C4-2B (cell line): ENCODE data around the gene PARVA.

Experiments used
- H3K27ac ChIP-seq: fragments of 450-650 bp; 2 replicates; pipeline ENCODE4 v1.5.1; 2017
- CTCF ChIP-seq: fragments of 450-650 bp; conservative IDR thresholded peaks from 2 replicates; pipeline ENCODE4 v1.5.1; 2017; ENCODE audit warnings: mild to moderate bottlenecking
- ZFX ChIP-seq: fragments of 450-650 bp; IDR thresholded peaks from 2 replicates; pipeline ENCODE4 v1.6.1; 2017

Gene PARVA

GRCh38 chr11:12546660-12547059 is 169.3 kb downstream of the PARVA start:
- TF ChIP-seq ZFX, result no peak
- H3K27ac ChIP-seq, result no peak overlapping the region

- TF ChIP-seq ZFX (no peak), CTCF (no peak)
- H3K27ac ChIP-seq, result no peak overlapping the region
Measured at GRCh38 chr11:12547953-12548650, 170.7 kb downstream of the PARVA start.

GRCh38 chr11:12552692-12553091 is 175.3 kb downstream of the PARVA start:
- H3K27ac ChIP-seq, result no peak overlapping the region
- TF ChIP-seq CTCF (no peak), ZFX (no peak)

DNA sequence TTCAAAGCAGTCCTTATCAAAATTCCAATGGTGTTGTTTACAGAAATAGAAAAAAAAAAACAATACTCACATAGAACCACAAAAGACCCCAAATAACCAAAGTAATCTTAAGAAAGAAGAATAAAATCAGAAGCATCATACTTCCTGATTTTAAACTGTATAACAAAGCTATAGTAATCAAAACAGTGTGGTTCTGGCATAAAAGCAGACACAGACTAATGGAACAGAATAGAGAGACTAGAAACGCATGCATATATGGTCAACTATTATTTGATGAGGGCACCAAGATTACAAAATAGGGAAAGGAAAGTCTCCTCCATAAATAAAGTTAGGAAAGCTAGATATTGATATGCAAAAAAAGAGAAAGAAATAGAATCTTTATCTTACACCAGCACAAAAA is 176.8 kb downstream of the PARVA start:
- no peak for TF ChIP-seq CTCF
- TF ChIP-seq ZFX, result no peak
- H3K27ac ChIP-seq, result no peak overlapping the region

- TF ChIP-seq ZFX (no peak), CTCF (no peak)
- H3K27ac ChIP-seq, result no peak overlapping the region
Measured at GRCh38 chr11:12556155-12556554, 178.8 kb downstream of the PARVA start.

DNA sequence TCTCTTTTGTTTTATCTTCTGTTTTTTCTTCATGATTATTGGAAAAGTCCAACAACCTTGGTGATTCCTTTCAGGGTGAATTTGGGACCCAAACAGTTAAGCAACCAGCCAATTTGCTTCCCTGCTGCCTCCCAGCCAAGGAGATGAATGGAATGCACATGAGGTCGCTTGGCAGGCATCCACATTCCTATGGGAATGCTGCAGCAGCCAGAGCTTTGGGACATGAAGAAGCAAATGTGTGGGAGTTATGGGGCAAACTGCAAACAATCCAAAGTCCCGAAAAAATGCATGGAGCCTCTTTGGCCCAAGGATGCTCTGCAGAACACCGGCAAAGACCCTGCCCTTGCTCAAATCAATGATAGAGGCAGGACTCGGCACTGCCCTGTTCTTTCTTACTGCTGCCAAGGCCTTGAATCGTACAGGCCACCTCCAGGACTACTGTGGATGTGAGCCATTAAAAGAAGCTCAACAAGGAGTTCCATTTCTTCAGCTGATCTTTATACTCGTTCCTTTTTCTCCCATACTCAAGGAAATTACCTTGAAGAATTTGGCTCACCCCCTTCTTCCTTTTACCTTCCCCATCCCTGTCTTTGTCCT is 179.5 kb downstream of the PARVA start:
- H3K27ac ChIP-seq, result no peak overlapping the region
- TF ChIP-seq CTCF, result no peak
- no peak for TF ChIP-seq ZFX

GRCh38 chr11:12559011-12559410 is 181.6 kb downstream of the PARVA start:
- no peak overlapping the region for H3K27ac ChIP-seq
- no peak for TF ChIP-seq CTCF

DNA sequence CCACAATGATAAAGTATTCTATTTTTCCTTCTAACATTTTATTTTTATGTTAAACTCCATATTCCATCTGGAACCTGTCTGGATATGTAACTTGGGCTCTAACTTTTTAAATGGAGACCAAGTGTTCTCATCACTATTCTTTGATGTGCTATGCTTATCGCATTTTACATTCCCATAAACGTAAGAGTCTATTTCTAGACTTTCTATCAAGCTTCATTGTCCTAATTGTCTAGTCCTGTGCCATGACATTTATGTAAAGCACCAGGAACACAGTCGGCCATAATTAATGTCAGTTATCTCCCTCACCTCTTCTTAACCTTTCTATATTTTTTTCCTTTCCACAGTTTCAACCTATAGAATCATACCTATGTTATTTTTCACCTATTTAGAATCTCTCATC is 183.0 kb downstream of the PARVA start:
- no peak overlapping the region for H3K27ac ChIP-seq
- TF ChIP-seq CTCF (no peak), ZFX (no peak)
